Posterior cingulate gyrus (tissue), 11 donors: ENCODE results near the gene OTOP1.
A peak's percentile ranks its signal among the peaks of the same experiment; 100 is the strongest.
"Not testable (repeated sequence)": the region's sequence is repeated elsewhere in the genome, so short reads cannot be mapped to it uniquely, and the experiment has no call there.

Source experiments
- DNase-seq, 10 donors: peaks; one replicate each; pipeline versions ENCODE4 v3.0.0 to v3.0.0-alpha.2; 2020 to 2021; ENCODE audit warnings: mixed read lengths in 3 of 10
- intact Hi-C: fragments of 100-400 bp; cut with DNase I; formaldehyde crosslinking; loops from one replicate; pipeline ENCODE4 v1.15.1; 2023

The OTOP1 gene

GRCh38 chr4:4226606-4227438 lies at the start of gene OTOP1:
Gene OTOP1, minus strand, starts transcription at chr4:4226929. Its CDS starts 65 bp downstream, at chr4:4226864.
- peak in 1 of 10 donors; percentile 54 for DNase-seq
- intact Hi-C loops, result no loop called here

GRCh38 chr4:4274226-4274625 lies 47.5 kb upstream of the OTOP1 start:
- intact Hi-C loops, result no loop called here

GRCh38 chr4:4271912-4272311 lies 45.2 kb upstream of the OTOP1 start:
- DNase-seq, result no peak
- intact Hi-C loops, result no loop called here

More at GRCh38 chr4:4274226-4274625, 47.5 kb upstream of the OTOP1 start:
- DNase-seq, result no peak

- intact Hi-C loops, result no loop called here
- DNase-seq, result no peak
Observed at GRCh38 chr4:4270529-4270928, 43.8 kb upstream of the OTOP1 start.

- no peak for DNase-seq
- intact Hi-C loops, result no loop called here
Observed at GRCh38 chr4:4269856-4270255, 43.1 kb upstream of the OTOP1 start.

- DNase-seq, result no peak
- intact Hi-C loops, result no loop called here
Observed at GRCh38 chr4:4269331-4269731, 42.6 kb upstream of the OTOP1 start.

GRCh38 chr4:4268776-4269175 lies 42.0 kb upstream of the OTOP1 start:
- no peak for DNase-seq
- intact Hi-C loops, result no loop called here

GRCh38 chr4:4267981-4268380 lies 41.3 kb upstream of the OTOP1 start:
- intact Hi-C loops, result no loop called here
- DNase-seq, result no peak

- no peak for DNase-seq
- intact Hi-C loops, result no loop called here
Observed at GRCh38 chr4:4260185-4260751, 33.5 kb upstream of the OTOP1 start.

- intact Hi-C loops, result no loop called here
- no peak for DNase-seq
Observed at GRCh38 chr4:4259484-4260100, 32.9 kb upstream of the OTOP1 start.

- DNase-seq, intact Hi-C loops: not testable (repeated sequence)
Observed at GRCh38 chr4:4257705-4258104, 31.0 kb upstream of the OTOP1 start.

- no peak for DNase-seq
- intact Hi-C loops, result no loop called here
Observed at GRCh38 chr4:4256799-4257198, 30.1 kb upstream of the OTOP1 start.

- DNase-seq, result peak; percentile 60 to 97 (median 80)
- intact Hi-C loops, result no loop called here
Observed at GRCh38 chr4:4254666-4255065, 27.9 kb upstream of the OTOP1 start.

GRCh38 chr4:4254199-4254598 lies 27.5 kb upstream of the OTOP1 start:
- intact Hi-C loops, result no loop called here

GRCh38 chr4:4249866-4250265 lies 23.1 kb upstream of the OTOP1 start:
- intact Hi-C loops, result loop anchor here (1.0 to 5.0 kb wide), 2 partner anchors 40 to 292 kb away; partner anchors contain the start of genes LYAR, STX18 and ZBTB49
- no peak for DNase-seq

More at GRCh38 chr4:4254199-4254598, 27.5 kb upstream of the OTOP1 start:
- DNase-seq, result peak in 4 of 10 donors; percentile 14 to 31 (median 18)

GRCh38 chr4:4249342-4249741 lies 22.6 kb upstream of the OTOP1 start:
- intact Hi-C loops, result loop anchor here (1.0 to 5.0 kb wide), 2 partner anchors 41 to 293 kb away; partner anchors contain the start of genes LYAR, STX18 and ZBTB49
- not testable (repeated sequence) for DNase-seq

- DNase-seq, result no peak
- intact Hi-C loops, result loop anchor here (1.0 to 5.0 kb wide), 2 partner anchors 41 to 293 kb away; partner anchors contain the start of genes LYAR, STX18 and ZBTB49
Observed at GRCh38 chr4:4248885-4249203, 22.1 kb upstream of the OTOP1 start.

- peak; percentile 93 to 99 (median 95) for DNase-seq
- intact Hi-C loops, result loop anchor here (5.0 kb wide), 1 partner anchor 294 kb away; the partner anchor contains the start of gene STX18
Observed at GRCh38 chr4:4248029-4248884, 21.5 kb upstream of the OTOP1 start, which contains the start of gene TMEM128. Gene TMEM128, minus strand, starts transcription at chr4:4248223. Its CDS starts 21 bp downstream, at chr4:4248202.

GRCh38 chr4:4247696-4248028 lies 20.9 kb upstream of the OTOP1 start:
- DNase-seq, result no peak
- intact Hi-C loops, result loop anchor here (5.0 kb wide), 1 partner anchor 295 kb away; the partner anchor contains the start of gene STX18

GRCh38 chr4:4245172-4245571 lies 18.4 kb upstream of the OTOP1 start:
- DNase-seq, result no peak
- intact Hi-C loops, result loop anchor here (5.0 kb wide), 1 partner anchor 297 kb away; the partner anchor contains the start of gene STX18
